ENCODE data around the gene ADGRF4.
A peak's percentile ranks its signal among the peaks of the same experiment; 100 is the strongest.

The ADGRF4 gene, protein sequence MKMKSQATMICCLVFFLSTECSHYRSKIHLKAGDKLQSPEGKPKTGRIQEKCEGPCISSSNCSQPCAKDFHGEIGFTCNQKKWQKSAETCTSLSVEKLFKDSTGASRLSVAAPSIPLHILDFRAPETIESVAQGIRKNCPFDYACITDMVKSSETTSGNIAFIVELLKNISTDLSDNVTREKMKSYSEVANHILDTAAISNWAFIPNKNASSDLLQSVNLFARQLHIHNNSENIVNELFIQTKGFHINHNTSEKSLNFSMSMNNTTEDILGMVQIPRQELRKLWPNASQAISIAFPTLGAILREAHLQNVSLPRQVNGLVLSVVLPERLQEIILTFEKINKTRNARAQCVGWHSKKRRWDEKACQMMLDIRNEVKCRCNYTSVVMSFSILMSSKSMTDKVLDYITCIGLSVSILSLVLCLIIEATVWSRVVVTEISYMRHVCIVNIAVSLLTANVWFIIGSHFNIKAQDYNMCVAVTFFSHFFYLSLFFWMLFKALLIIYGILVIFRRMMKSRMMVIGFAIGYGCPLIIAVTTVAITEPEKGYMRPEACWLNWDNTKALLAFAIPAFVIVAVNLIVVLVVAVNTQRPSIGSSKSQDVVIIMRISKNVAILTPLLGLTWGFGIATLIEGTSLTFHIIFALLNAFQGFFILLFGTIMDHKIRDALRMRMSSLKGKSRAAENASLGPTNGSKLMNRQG

DNA sequence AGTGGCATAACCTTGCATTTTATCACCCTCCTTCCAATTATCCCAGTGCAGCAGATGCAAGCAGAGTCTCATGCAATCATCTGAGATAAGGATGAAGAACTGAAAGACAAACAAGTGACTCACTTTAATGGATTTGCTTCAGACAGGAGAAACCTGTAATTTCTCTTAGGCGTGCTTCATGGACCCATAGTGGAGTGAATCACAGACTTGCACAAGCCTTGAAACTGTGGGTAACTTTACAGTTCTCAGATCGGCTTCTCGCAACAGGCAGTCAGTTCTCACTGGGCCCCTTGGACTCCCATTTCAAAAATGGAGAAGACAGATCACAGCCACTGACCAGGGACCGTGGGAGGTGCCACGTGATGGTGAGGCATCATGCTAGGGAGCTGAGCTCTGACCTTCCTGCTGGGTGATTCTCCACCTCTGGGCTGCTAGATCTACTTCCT, at the start of gene ADGRF4:
Gene ADGRF4 (plus strand): TSS at position 239 of the 446 bp plus-strand sequence. CDS start 8,666 bp downstream, outside the sequence.
- peak; percentile 72 for DNase-seq (ENCODE audit: low read depth)

DNA sequence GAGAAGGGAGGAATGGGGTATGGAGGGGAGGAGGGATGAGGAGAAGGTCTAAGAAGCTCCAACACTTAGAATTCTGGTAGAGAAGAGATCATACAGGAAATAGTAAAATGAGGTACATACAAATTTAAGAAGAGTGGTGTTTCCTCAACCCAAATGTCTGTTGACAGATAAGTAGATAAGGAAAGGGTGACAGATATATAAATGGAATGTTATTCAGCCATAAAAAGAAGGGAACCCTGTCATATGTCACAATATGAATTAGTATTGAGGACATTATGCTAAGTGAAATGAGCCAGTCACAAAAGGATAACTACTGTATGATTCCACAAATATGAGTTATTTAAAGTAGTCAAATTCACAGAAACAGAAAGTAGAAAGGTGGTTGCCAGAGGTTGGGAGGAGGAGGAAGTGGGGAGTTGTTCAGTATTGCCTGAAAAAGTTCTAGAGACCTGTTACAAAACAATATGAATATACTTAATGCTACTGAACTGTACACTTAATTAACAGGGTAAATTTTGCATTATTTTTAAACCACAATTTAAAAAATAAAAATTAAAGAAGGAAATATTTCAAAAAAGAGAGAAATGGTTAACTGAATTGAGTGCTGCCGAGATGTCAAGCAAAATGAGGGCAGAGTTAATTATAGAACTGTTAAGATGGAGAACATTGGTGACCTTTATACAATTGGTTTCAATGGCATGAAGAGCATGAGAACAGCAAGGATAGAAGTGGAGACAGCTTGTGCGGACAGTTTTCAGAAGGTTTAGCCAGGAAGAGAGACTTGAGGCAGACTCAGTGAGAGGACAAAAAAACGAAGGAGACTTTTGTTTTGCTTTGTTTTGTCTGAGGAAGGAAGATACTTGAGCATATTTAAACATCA, 47.6 kb upstream of the ADGRF4 start:
- TF ChIP-seq, protein P1, sequence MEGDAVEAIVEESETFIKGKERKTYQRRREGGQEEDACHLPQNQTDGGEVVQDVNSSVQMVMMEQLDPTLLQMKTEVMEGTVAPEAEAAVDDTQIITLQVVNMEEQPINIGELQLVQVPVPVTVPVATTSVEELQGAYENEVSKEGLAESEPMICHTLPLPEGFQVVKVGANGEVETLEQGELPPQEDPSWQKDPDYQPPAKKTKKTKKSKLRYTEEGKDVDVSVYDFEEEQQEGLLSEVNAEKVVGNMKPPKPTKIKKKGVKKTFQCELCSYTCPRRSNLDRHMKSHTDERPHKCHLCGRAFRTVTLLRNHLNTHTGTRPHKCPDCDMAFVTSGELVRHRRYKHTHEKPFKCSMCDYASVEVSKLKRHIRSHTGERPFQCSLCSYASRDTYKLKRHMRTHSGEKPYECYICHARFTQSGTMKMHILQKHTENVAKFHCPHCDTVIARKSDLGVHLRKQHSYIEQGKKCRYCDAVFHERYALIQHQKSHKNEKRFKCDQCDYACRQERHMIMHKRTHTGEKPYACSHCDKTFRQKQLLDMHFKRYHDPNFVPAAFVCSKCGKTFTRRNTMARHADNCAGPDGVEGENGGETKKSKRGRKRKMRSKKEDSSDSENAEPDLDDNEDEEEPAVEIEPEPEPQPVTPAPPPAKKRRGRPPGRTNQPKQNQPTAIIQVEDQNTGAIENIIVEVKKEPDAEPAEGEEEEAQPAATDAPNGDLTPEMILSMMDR (conservative IDR thresholded peaks at IDR 0.05; ENCODE audit: control insufficient read depth, insufficient read depth, low read depth, low read length), result no peak
- DNase-seq (ENCODE audit: low read depth), result no peak

More for the DNA sequence above, at the start of gene ADGRF4:
- TF ChIP-seq, protein P1 (conservative IDR thresholded peaks at IDR 0.05; ENCODE audit: control insufficient read depth, insufficient read depth, low read depth, low read length), result no peak
- no peak within 1 kb of the TSS for H3K4me3 ChIP-seq (ENCODE audit: control insufficient read depth, low read depth, low read length)

DNA sequence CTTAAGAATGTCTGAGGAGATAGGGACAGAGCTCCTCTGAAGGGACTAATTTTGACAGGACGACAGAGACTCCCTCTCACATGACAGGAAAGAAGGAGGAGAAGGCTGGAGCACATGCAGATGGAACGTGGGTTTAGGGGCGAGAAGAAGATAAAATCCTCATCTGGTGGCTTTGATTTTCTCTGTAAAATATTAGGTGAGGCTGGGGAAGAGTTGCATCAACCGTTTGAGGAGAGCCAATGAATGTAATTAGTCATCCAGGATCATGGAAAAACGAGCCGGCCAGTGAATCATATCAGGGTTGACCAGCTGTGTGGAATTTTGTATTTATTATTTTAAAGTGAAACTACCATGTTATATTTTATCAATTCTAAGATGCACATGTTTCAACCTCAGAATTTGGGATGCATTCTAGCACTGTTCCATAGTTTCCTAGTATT, 46.9 kb upstream of the ADGRF4 start:
- TF ChIP-seq, protein P1 (conservative IDR thresholded peaks at IDR 0.05; ENCODE audit: control insufficient read depth, insufficient read depth, low read depth, low read length), result no peak
- peak; percentile 74 for DNase-seq (ENCODE audit: low read depth)
- H3K4me3 ChIP-seq (ENCODE audit: control insufficient read depth, low read depth, low read length), result no peak overlapping the region

More for the DNA sequence above, 47.6 kb upstream of the ADGRF4 start:
- no peak overlapping the region for H3K4me3 ChIP-seq (ENCODE audit: control insufficient read depth, low read depth, low read length)

DNA sequence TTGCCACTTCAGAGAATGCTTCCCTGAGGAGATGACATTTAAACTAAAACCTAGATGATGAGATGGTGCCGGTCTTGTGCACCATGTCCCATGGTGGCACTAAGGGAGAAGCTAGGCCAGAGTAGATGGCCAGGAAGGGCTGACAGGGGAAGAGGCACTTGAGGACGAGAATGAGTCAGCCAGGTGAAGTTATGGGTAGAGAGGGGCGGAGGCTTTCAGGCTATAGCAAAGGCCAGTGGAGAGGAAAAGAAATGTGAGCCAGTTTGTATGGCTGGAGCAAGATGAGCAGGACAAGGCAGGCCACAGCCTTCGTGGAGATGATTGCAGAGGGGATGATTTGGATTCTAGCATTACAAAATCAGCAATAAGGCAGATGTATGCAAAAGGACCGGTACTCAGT, 44.7 kb upstream of the ADGRF4 start:
- TF ChIP-seq, protein P1 (conservative IDR thresholded peaks at IDR 0.05; ENCODE audit: control insufficient read depth, insufficient read depth, low read depth, low read length), result no peak
- DNase-seq (ENCODE audit: low read depth), result no peak
- no peak overlapping the region for H3K4me3 ChIP-seq (ENCODE audit: control insufficient read depth, low read depth, low read length)

DNA sequence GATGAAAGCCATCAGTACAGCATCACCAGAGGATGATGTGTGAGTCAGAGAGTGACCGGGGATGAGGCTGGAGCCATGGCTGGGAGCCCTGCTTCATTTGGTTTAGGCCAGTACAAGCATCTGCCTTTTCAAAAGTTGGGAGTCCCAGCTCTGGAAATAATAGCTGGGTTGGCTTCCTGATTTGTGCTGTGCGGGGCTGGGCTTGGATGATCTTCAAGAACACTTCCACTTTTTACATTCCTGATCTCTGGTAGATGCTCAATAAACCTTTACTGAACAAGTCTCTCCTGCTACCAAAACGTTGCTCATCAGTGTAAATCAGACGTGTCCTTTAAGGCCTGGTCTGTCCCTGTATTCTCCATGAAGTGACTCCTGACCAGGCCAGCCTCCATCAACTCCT, 44.1 kb upstream of the ADGRF4 start:
- H3K4me3 ChIP-seq (ENCODE audit: control insufficient read depth, low read depth, low read length), result no peak overlapping the region

More for the DNA sequence above, 44.1 kb upstream of the ADGRF4 start:
- DNase-seq (ENCODE audit: low read depth), result peak; percentile 40
- TF ChIP-seq, protein P1 (conservative IDR thresholded peaks at IDR 0.05; ENCODE audit: control insufficient read depth, insufficient read depth, low read depth, low read length), result no peak

All from fibroblast of mammary gland (primary cell).